Lower lobe of right lung (tissue), 2 donors: ENCODE measurements around the gene OR1M1. TPM values are rescaled to one million over a fixed set of nuclear protein-coding genes. Genes with fewer than 3 reads are reported as not detected.

Experiments used
- ATAC-seq, 2 donors: fragments of 200-7000 bp; cut with Tn5 transposase; one replicate each; pipeline ENCODE4 v1.9.1; 2020 to 2022; ENCODE audit warnings: mild to moderate bottlenecking in 2 of 2, moderate library complexity in 2 of 2
- DNase-seq: peaks from one replicate; pipeline ENCODE4 v3.0.0-alpha.2; 2020
- H3K27ac ChIP-seq: fragments of 200-600 bp; one replicate; pipeline ENCODE4 v1.8.0; 2022
- H3K27me3 ChIP-seq: fragments of 200-600 bp; one replicate; pipeline ENCODE4 v1.8.0; 2022; ENCODE audit warnings: low read depth
- H3K36me3 ChIP-seq: fragments of 200-600 bp; one replicate; pipeline ENCODE4 v1.8.0; 2022; ENCODE audit warnings: mild to moderate bottlenecking
- H3K4me1 ChIP-seq: fragments of 200-600 bp; one replicate; pipeline ENCODE4 v1.8.0; 2022
- H3K4me3 ChIP-seq: fragments of 200-600 bp; one replicate; pipeline ENCODE4 v1.8.0; 2022; ENCODE audit warnings: mild to moderate bottlenecking
- H3K9me3 ChIP-seq: fragments of 200-600 bp; one replicate; pipeline ENCODE4 v1.8.0; 2022
- intact Hi-C: fragments of 100-400 bp; cut with DNase I; formaldehyde crosslinking; loops from one replicate; pipeline ENCODE4 v1.11.0; 2022
- total RNA-seq: library from RNA; stranded (reverse); fragmentation: NEBNext Ultra II Directional; extraction: Animal tissue kit (Norgen Biotek cat#: 25700); gene quantifications from one replicate; pipeline ENCODE4 v1.2.1, GENCODE V29; 2021
- TF ChIP-seq, protein P1 (sequence below): fragments of 200-600 bp; IDR thresholded peaks from one replicate; pipeline ENCODE4 v1.8.0; 2022; ENCODE audit warnings: antibody characterized with exemption, mild to moderate bottlenecking
- donor health status: DM: no; HTN: yes; CAD: no; lungs with severe emphysema.

Gene OR1M1
- total RNA-seq, 1 donor from 2014 or later, result not detected

DNA sequence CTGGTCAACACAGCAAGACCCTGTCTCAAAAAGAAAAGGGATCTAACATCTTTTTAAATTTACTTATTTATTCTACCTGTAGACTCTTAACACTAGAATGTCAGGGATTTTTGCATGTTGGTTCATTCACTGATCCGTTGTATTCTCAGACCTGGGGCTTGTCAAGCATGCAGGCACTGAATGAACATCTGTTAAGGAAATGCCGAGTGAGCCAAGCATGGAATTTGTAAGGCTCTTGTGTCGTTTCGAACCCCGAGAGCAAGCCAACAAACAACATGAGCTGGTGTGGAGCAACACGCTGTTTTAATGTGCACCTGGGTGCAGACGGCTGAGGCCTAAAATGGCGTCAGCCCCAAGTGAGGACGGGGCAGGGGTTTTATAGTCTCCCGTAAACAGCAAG, 10.0 kb upstream of the OR1M1 start:
- Histone ChIP-seq H3K27ac (no peak overlapping the region), H3K4me1 (no peaks in the 10 kb centered on the region), H3K36me3 (no peaks in the 10 kb centered on the region), H3K27me3 (no peaks in the 10 kb centered on the region), H3K9me3 (no peaks in the 10 kb centered on the region), H3K4me3 (no peak overlapping the region)
- no peak for DNase-seq
- intact Hi-C loops, result no loop called here
- TF ChIP-seq, protein P1, sequence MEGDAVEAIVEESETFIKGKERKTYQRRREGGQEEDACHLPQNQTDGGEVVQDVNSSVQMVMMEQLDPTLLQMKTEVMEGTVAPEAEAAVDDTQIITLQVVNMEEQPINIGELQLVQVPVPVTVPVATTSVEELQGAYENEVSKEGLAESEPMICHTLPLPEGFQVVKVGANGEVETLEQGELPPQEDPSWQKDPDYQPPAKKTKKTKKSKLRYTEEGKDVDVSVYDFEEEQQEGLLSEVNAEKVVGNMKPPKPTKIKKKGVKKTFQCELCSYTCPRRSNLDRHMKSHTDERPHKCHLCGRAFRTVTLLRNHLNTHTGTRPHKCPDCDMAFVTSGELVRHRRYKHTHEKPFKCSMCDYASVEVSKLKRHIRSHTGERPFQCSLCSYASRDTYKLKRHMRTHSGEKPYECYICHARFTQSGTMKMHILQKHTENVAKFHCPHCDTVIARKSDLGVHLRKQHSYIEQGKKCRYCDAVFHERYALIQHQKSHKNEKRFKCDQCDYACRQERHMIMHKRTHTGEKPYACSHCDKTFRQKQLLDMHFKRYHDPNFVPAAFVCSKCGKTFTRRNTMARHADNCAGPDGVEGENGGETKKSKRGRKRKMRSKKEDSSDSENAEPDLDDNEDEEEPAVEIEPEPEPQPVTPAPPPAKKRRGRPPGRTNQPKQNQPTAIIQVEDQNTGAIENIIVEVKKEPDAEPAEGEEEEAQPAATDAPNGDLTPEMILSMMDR, result no peak
- no peak for ATAC-seq

- intact Hi-C loops, result no loop called here
- no peaks in the 10 kb centered on the region for H3K36me3 ChIP-seq
These were observed 8.2 kb upstream of the OR1M1 start for GRCh38 chr19:9078651-9079050.

GRCh38 chr19:9107375-9107774, 20.5 kb downstream of the OR1M1 start, which contains the start of gene OR7G2:
Gene OR7G2 (minus strand): TSS chr19:9107475. CDS start chr19:9103243, 4,232 bp downstream.
- Histone ChIP-seq H3K27me3 (peaks cover 8% of the 10 kb centered on the region), H3K4me3 (no peak within 1 kb of the TSS)
- TF ChIP-seq, protein P1, result no peak

More at GRCh38 chr19:9078651-9079050, 8.2 kb upstream of the OR1M1 start:
- no peaks in the 10 kb centered on the region for H3K9me3 ChIP-seq
- no peak overlapping the region for H3K4me3 ChIP-seq
- no peaks in the 10 kb centered on the region for H3K4me1 ChIP-seq
- no peaks in the 10 kb centered on the region for H3K27me3 ChIP-seq
- DNase-seq (no peak), ATAC-seq (no peak)
- TF ChIP-seq, protein P1, result no peak
- H3K27ac ChIP-seq, result no peak overlapping the region

DNA sequence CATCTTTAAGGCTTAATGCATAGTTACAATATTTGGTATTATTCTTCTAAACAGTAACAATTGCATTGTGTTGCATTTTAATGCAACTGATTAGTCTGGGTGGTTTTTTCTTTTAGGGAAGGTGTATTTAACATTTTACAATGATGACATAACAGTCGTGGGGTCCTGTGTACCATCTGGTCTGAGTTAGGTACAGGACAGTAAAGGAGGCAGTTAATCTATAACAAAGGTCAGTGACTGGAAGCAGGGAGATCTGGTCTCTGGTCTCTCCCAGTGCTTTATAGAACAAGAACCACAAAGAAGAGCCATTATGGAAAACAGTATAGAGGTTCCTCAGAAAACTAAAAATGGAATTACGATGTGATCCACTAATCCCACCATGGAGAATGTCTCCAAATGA, 23.1 kb downstream of the OR1M1 start:
- intact Hi-C loops, result no loop called here
- DNase-seq (no peak), ATAC-seq (no peak)
- no peak overlapping the region for H3K27ac ChIP-seq
- no peaks in the 10 kb centered on the region for H3K36me3 ChIP-seq
- H3K9me3 ChIP-seq, result no peaks in the 10 kb centered on the region
- H3K4me1 ChIP-seq, result no peaks in the 10 kb centered on the region
- peaks cover 14% of the 10 kb centered on the region for H3K27me3 ChIP-seq
- H3K4me3 ChIP-seq, result no peak overlapping the region
- TF ChIP-seq, protein P1, result no peak

More at GRCh38 chr19:9107375-9107774, 20.5 kb downstream of the OR1M1 start, which contains the start of gene OR7G2:
- no peak within 1 kb of the TSS for H3K27ac ChIP-seq
- H3K9me3 ChIP-seq, result no peaks in the 10 kb centered on the region
- H3K4me1 ChIP-seq, result no peaks in the 10 kb centered on the region
- DNase-seq (no peak), ATAC-seq (no peak)
- intact Hi-C loops, result no loop called here
- no peaks in the 10 kb centered on the region for H3K36me3 ChIP-seq

- H3K27ac ChIP-seq, result no peak within 1 kb of the TSS
- TF ChIP-seq, protein P1, result no peak
- DNase-seq, result no peak
- intact Hi-C loops, result no loop called here
- no peaks in the 10 kb centered on the region for H3K9me3 ChIP-seq
- ATAC-seq, result no peak
- no peaks in the 10 kb centered on the region for H3K4me1 ChIP-seq
- peaks cover 9% of the 10 kb centered on the region for H3K27me3 ChIP-seq
- no peak within 1 kb of the TSS for H3K4me3 ChIP-seq
- no peaks in the 10 kb centered on the region for H3K36me3 ChIP-seq
These were observed 28.5 kb downstream of the OR1M1 start, which contains the start of gene OR7G1 for GRCh38 chr19:9115307-9115813. Gene OR7G1 (minus strand): TSS chr19:9115763. CDS start chr19:9115763, 0 bp downstream.
